Suprapubic skin (tissue), 4 donors: ENCODE results near the gene ACACB.

Experiments
- CTCF ChIP-seq, 2 donors: fragments of 200-600 bp in 1 of 2; fragments of 450-650 bp in 1 of 2; sonication (generic) in 1 of 2; IDR thresholded peaks; one replicate each; pipeline ENCODE4 v1.5.1; 2016 to 2019; ENCODE audit warnings: antibody characterized with exemption in 2 of 2, mild to moderate bottlenecking in 1 of 2, moderate library complexity in 1 of 2
- EP300 ChIP-seq: sonication (generic); formaldehyde crosslinking; IDR thresholded peaks from one replicate; pipeline ENCODE4 v1.6.1; 2017; ENCODE audit warnings: antibody characterized with exemption
- POLR2A ChIP-seq, 2 donors: fragments of 450-650 bp; IDR thresholded peaks; one replicate each; pipeline ENCODE4 v1.6.1; 2017; ENCODE audit warnings: antibody characterized with exemption in 2 of 2, mild to moderate bottlenecking in 2 of 2, moderate library complexity in 2 of 2
- POLR2AphosphoS5 ChIP-seq, 3 donors: sonication (generic); formaldehyde crosslinking; IDR thresholded peaks; one replicate each; pipeline ENCODE4 v1.6.1; 2017; ENCODE audit warnings: antibody characterized with exemption in 3 of 3

GRCh38 chr12:109203480-109203879 lies 87.1 kb downstream of the ACACB start:
- TF ChIP-seq CTCF (IDR thresholded peaks at IDR 0.05), result no peak
- no peak for TF ChIP-seq POLR2A (IDR thresholded peaks at IDR 0.05)
- TF ChIP-seq POLR2AphosphoS5 (IDR thresholded peaks at IDR 0.05), result no peak
- no peak for TF ChIP-seq EP300
